Panc1 (cell line): ENCODE data around the gene NRBF2.

ENCODE experiments used
- CTCF ChIP-seq: fragments of 450-650 bp; IDR thresholded peaks from 2 replicates; pipeline ENCODE4 v1.5.1; 2017; ENCODE audit warnings: mild to moderate bottlenecking
- POLR2AphosphoS5 ChIP-seq: IDR thresholded peaks from 2 replicates; pipeline ENCODE4 v1.6.1; 2012; ENCODE audit warnings: mild to moderate bottlenecking, low read depth, low read length, moderate library complexity
- REST ChIP-seq, 2 experiments: IDR thresholded peaks; 2 replicates each; pipeline ENCODE4 v1.6.1; 2011 to 2012; ENCODE audit warnings: low read depth in 2 of 2, control low read depth in 1 of 2, low read length in 1 of 2, mild to moderate bottlenecking in 1 of 2, moderate library complexity in 1 of 2; ENCODE audit not compliant: insufficient read depth in 1 of 2
- TCF7L2 ChIP-seq: IDR thresholded peaks from 2 replicates; pipeline ENCODE4 v1.6.1; 2011; ENCODE audit warnings: mild to moderate bottlenecking, low read depth, low read length, inconsistent platforms

GRCh38 chr10:63201118-63201517 lies 68.0 kb downstream of the NRBF2 start:
- TF ChIP-seq CTCF (no peak), POLR2AphosphoS5 (no peak), REST (IDR thresholded peaks at IDR 0.05; ENCODE audit: insufficient read depth in 1 of 2, low read depth in 2 of 2, low read length in 1 of 2) (no peak), TCF7L2 (no peak)
